ENCODE data around the gene MCF2L2.

The MCF2L2 gene

GRCh38 chr3:183153210-183153950 lies 275.0 kb downstream of the MCF2L2 start:
- H3K4me2 ChIP-seq: no peak overlapping the region
- no peaks in the 10 kb centered on the region for H4K20me1 ChIP-seq (ENCODE audit: insufficient read depth)
- H2AFZ ChIP-seq (ENCODE audit: low read depth): no peak overlapping the region
- H3K36me3 ChIP-seq (ENCODE audit: insufficient read depth): no peaks in the 10 kb centered on the region
- H3K27ac ChIP-seq: no peak overlapping the region
- no peaks in the 10 kb centered on the region for H3K27me3 ChIP-seq (ENCODE audit: insufficient read depth, low read depth)
- H3K4me1 ChIP-seq (ENCODE audit: low read depth, poor library complexity, severe bottlenecking): peaks cover 7% of the 10 kb centered on the region
- no peaks in the 10 kb centered on the region for H3K79me2 ChIP-seq (ENCODE audit: insufficient read depth, low read depth)
- no peak overlapping the region for H3K4me3 ChIP-seq (IDR thresholded peaks at IDR 0.05; ENCODE audit: insufficient read depth, low read depth, low read length)
- H3K9ac ChIP-seq: no peak overlapping the region
- TF ChIP-seq, protein P1, sequence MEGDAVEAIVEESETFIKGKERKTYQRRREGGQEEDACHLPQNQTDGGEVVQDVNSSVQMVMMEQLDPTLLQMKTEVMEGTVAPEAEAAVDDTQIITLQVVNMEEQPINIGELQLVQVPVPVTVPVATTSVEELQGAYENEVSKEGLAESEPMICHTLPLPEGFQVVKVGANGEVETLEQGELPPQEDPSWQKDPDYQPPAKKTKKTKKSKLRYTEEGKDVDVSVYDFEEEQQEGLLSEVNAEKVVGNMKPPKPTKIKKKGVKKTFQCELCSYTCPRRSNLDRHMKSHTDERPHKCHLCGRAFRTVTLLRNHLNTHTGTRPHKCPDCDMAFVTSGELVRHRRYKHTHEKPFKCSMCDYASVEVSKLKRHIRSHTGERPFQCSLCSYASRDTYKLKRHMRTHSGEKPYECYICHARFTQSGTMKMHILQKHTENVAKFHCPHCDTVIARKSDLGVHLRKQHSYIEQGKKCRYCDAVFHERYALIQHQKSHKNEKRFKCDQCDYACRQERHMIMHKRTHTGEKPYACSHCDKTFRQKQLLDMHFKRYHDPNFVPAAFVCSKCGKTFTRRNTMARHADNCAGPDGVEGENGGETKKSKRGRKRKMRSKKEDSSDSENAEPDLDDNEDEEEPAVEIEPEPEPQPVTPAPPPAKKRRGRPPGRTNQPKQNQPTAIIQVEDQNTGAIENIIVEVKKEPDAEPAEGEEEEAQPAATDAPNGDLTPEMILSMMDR (conservative IDR thresholded peaks at IDR 0.05; ENCODE audit: low read depth, low read length): no peak

GRCh38 chr3:183151821-183152351 lies 276.5 kb downstream of the MCF2L2 start:
- no peaks in the 10 kb centered on the region for H3K36me3 ChIP-seq (ENCODE audit: insufficient read depth)
- no peak overlapping the region for H2AFZ ChIP-seq (ENCODE audit: low read depth)
- H3K9ac ChIP-seq: no peak overlapping the region
- no peak overlapping the region for H3K4me3 ChIP-seq (IDR thresholded peaks at IDR 0.05; ENCODE audit: insufficient read depth, low read depth, low read length)
- peaks cover 7% of the 10 kb centered on the region for H3K4me1 ChIP-seq (ENCODE audit: low read depth, poor library complexity, severe bottlenecking)
- TF ChIP-seq, protein P1 (conservative IDR thresholded peaks at IDR 0.05; ENCODE audit: low read depth, low read length): no peak
- no peaks in the 10 kb centered on the region for H3K27me3 ChIP-seq (ENCODE audit: insufficient read depth, low read depth)
- no peak overlapping the region for H3K4me2 ChIP-seq
- no peaks in the 10 kb centered on the region for H4K20me1 ChIP-seq (ENCODE audit: insufficient read depth)
- H3K79me2 ChIP-seq (ENCODE audit: insufficient read depth, low read depth): no peaks in the 10 kb centered on the region
- no peak overlapping the region for H3K27ac ChIP-seq

- H3K27me3 ChIP-seq (ENCODE audit: insufficient read depth, low read depth): no peaks in the 10 kb centered on the region
- H3K79me2 ChIP-seq (ENCODE audit: insufficient read depth, low read depth): no peaks in the 10 kb centered on the region
- no peaks in the 10 kb centered on the region for H3K36me3 ChIP-seq (ENCODE audit: insufficient read depth)
- no peak overlapping the region for H2AFZ ChIP-seq (ENCODE audit: low read depth)
- no peak overlapping the region for H3K27ac ChIP-seq
- H3K4me1 ChIP-seq (ENCODE audit: low read depth, poor library complexity, severe bottlenecking): peaks cover under 1% of the 10 kb centered on the region
- TF ChIP-seq, protein P1 (conservative IDR thresholded peaks at IDR 0.05; ENCODE audit: low read depth, low read length): no peak
- H4K20me1 ChIP-seq (ENCODE audit: insufficient read depth): no peaks in the 10 kb centered on the region
- H3K4me3 ChIP-seq (IDR thresholded peaks at IDR 0.05; ENCODE audit: insufficient read depth, low read depth, low read length): no peak overlapping the region
- no peak overlapping the region for H3K4me2 ChIP-seq
- H3K9ac ChIP-seq: no peak overlapping the region
Measured at GRCh38 chr3:183151086-183151485, 277.3 kb downstream of the MCF2L2 start.

DNA sequence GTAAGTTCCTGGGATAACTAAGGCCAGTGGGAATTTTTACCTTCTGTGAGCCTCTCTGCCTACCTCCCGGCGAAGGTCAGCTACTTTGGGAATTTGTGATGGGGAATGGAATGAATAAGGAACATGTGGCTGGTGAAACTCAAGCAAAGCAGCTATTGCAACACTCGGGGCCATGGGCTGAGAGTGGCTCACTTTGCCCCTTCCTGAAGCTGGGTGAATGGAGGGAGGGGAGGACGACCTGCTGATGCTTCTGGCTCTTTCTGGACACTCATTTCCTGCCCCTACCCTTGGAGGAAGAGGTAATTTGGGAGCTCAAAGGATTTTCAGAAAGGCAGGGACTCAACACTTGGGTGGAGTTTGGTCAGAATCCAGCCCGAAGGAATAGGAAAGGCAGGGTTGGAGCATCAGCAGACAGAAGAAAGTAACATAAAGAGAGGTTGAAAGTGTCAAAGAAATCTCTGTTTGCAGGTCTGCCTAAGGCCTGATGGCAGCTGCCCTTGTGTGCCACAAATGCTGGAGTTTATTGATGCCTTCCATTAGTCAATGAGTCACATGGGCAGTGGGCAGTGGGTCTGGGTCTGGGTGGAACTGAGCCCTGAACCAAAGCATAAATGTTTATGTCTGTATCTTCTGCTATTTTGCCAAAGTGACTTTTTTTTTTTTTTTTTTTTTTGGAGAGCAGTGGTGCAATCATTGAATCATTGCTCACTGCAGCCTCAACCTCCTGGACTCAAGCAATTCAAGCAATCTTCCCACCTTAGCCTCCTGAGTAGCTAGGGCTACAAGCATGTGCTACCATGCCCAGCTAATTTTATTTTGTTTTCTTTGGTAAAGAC lies 278.3 kb downstream of the MCF2L2 start:
- H3K4me3 ChIP-seq (IDR thresholded peaks at IDR 0.05; ENCODE audit: insufficient read depth, low read depth, low read length): no peak overlapping the region
- H3K27me3 ChIP-seq (ENCODE audit: insufficient read depth, low read depth): no peaks in the 10 kb centered on the region
- no peak overlapping the region for H3K4me2 ChIP-seq
- no peaks in the 10 kb centered on the region for H4K20me1 ChIP-seq (ENCODE audit: insufficient read depth)
- H3K9ac ChIP-seq: no peak overlapping the region
- H3K27ac ChIP-seq: no peak overlapping the region
- H3K36me3 ChIP-seq (ENCODE audit: insufficient read depth): no peaks in the 10 kb centered on the region
- H3K4me1 ChIP-seq (ENCODE audit: low read depth, poor library complexity, severe bottlenecking): no peaks in the 10 kb centered on the region
- TF ChIP-seq, protein P1 (conservative IDR thresholded peaks at IDR 0.05; ENCODE audit: low read depth, low read length): no peak
- H3K79me2 ChIP-seq (ENCODE audit: insufficient read depth, low read depth): no peaks in the 10 kb centered on the region
- no peak overlapping the region for H2AFZ ChIP-seq (ENCODE audit: low read depth)
